ENCODE measurements around the gene HSPBP1. TPM values are rescaled to one million over a fixed set of nuclear protein-coding genes. Genes with fewer than 3 reads are reported as not detected.

HSPBP1 gene
- total and polyA plus RNA-seq, 2 of the 4 experiments (the other 2 are of a cell fraction), result 21.0 to 43.2 TPM

GRCh38 chr19:55319785-55320184 lies 39.9 kb upstream of the HSPBP1 start:
- ATAC-seq (ENCODE audit: low read depth), result peak; percentile 99
- H3K9ac ChIP-seq (ENCODE audit: low read depth, low read length), result no peak overlapping the region; the same call in 1 of the 2 replicates
- no TSS peak for BruUV-seq (replicated peaks)

More at GRCh38 chr19:55319785-55320184, 39.9 kb upstream of the HSPBP1 start:
- Histone ChIP-seq H2BK15ac (ENCODE audit: low read depth, low read length) (no peak overlapping the region), H2BK120ac (ENCODE audit: low read depth, low read length) (no peak overlapping the region), H2AK9ac (replicated peaks; ENCODE audit: low read depth, low read length, poor library complexity) (peak overlapping the region; percentile 48), H3K4me1 (ENCODE audit: control insufficient read depth, insufficient read depth, low read length) (no peaks in the 10 kb centered on the region; the same call in 1 of the 2 replicates), H3K79me1 (ENCODE audit: low read depth in 1 of 2, low read length in 2 of 2) (no peaks in the 10 kb centered on the region), H3K4me2 (ENCODE audit: low read depth, low read length) (peak overlapping the region; percentile 80), H3K4ac (ENCODE audit: low read depth, low read length) (peak overlapping the region; percentile 53; the same call in 1 of the 2 replicates), H3K9me1 (ENCODE audit: insufficient read depth, low read length) (no peaks in the 10 kb centered on the region), H4K20me1 (ENCODE audit: insufficient read depth, low read length) (no peaks in the 10 kb centered on the region), H3K27ac (ENCODE audit: insufficient read depth, low read length) (no peak overlapping the region), H3K18ac (ENCODE audit: low read depth, low read length) (no peak overlapping the region), H2BK20ac (ENCODE audit: low read depth, low read length) (no peak overlapping the region), H3K36me3 (ENCODE audit: control insufficient read depth, insufficient read depth, low read length) (no peaks in the 10 kb centered on the region), H4K8ac (ENCODE audit: low read depth in 2 of 2, low read length in 2 of 2) (peak overlapping the region in 1 of 2 experiments; percentile 72; a peak in 1 of 4 replicates), H4K91ac (ENCODE audit: insufficient read depth, low read depth, low read length) (no peak overlapping the region), H4K5ac (ENCODE audit: low read depth, low read length) (peak overlapping the region; percentile 24; the same call in 1 of the 2 replicates), H2BK5ac (ENCODE audit: low read depth, low read length, poor library complexity, severe bottlenecking) (no peak overlapping the region), H2AFZ (replicated peaks; ENCODE audit: low read length, poor library complexity) (peak overlapping the region; percentile 91), H2AK5ac (ENCODE audit: low read depth, low read length) (no peak overlapping the region), H3K27me3 (ENCODE audit: control insufficient read depth, insufficient read depth, low read length) (peaks cover 18% of the 10 kb centered on the region), H3K14ac (replicated peaks; ENCODE audit: low read depth, low read length) (no peak overlapping the region), H3K23ac (ENCODE audit: low read depth, low read length) (0 out of 2 replicates have a peak overlapping the region, but pooled peaks have one; percentile 14), H3K9me3 (ENCODE audit: control insufficient read depth, insufficient read depth, low read length) (0 out of 2 replicates have a peak, but pooled peaks cover 1% of the 10 kb centered on the region), H3K4me3 (ENCODE audit: insufficient read depth, low read depth, low read length) (0 out of 2 replicates have a peak overlapping the region, but pooled peaks have one; percentile 14), H3K56ac (ENCODE audit: extremely low read depth, insufficient read depth, low read length) (no peak overlapping the region)
- dilution Hi-C loops (cut with HindIII; ENCODE audit: low sequenced_read_pairs, unreplicated experiment), result no loop called here
- intact Hi-C loops (cut with micrococcal nuclease), result no loop called here
- peak; percentile 28 for DNase-seq
- TF ChIP-seq POLR2A (IDR thresholded peaks at IDR 0.05; ENCODE audit: low read depth, low read length) (no peak), CHD1 (IDR thresholded peaks at IDR 0.05; ENCODE audit: low read depth, low read length) (no peak), MAZ (IDR thresholded peaks at IDR 0.05; ENCODE audit: borderline replicate concordance, low read depth, low read length) (no peak), RAD21 (IDR thresholded peaks at IDR 0.05; ENCODE audit: low read length) (no peak), RCOR1 (IDR thresholded peaks at IDR 0.05; ENCODE audit: insufficient replicate concordance, low read length) (no peak), MAFK (IDR thresholded peaks at IDR 0.05; ENCODE audit: low read depth, low read length) (no peak), CEBPB (IDR thresholded peaks at IDR 0.05; ENCODE audit: low read depth, low read length) (no peak)
- POLR2A ChIA-PET (ENCODE audit: unreplicated experiment), result no interaction called here
- CTCF ChIA-PET, result no interaction called here
- 4% methylated on average over 9 of the region's 21 CpGs; no CpG with 5 or more reads in 1 of the 2 experiments for WGBS, 2 experiments (ENCODE audit: extremely low coverage in 2 of 2, insufficient read length in 1 of 2)
- in situ Hi-C loops (cut with MboI; ENCODE audit: low sequenced_read_pairs), result no loop called here
